ENCODE results near the gene GNAS.
A peak's percentile ranks its signal among the peaks of the same experiment; 100 is the strongest.

The GNAS gene

GRCh38 chr20:58882704-58883089 lies 30.2 kb downstream of the GNAS start:
- DNase-seq, result no peak

GRCh38 chr20:58883241-58883691 lies 30.8 kb downstream of the GNAS start:
- DNase-seq, result no peak

- no peak for DNase-seq
Observed at GRCh38 chr20:58884966-58885365, 32.5 kb downstream of the GNAS start.

- DNase-seq, result no peak
Observed at GRCh38 chr20:58886546-58886945, 34.0 kb downstream of the GNAS start.

- DNase-seq, result no peak
Observed at GRCh38 chr20:58888103-58888502, 35.6 kb downstream of the GNAS start.

- peak; percentile 83 for DNase-seq
Observed at GRCh38 chr20:58888521-58889333, 36.2 kb downstream of the GNAS start.

GRCh38 chr20:58889334-58889760 lies 36.8 kb downstream of the GNAS start:
- no peak for DNase-seq

- no peak for DNase-seq
Observed at GRCh38 chr20:58889798-58890517, 37.4 kb downstream of the GNAS start.

GRCh38 chr20:58890518-58891085 lies 38.1 kb downstream of the GNAS start:
- peak; percentile 78 for DNase-seq

GRCh38 chr20:58891086-58891717 lies 38.7 kb downstream of the GNAS start:
- peak; percentile 72 for DNase-seq

GRCh38 chr20:58891718-58892140 lies 39.2 kb downstream of the GNAS start:
- peak; percentile 54 for DNase-seq

GRCh38 chr20:58892141-58892931 lies 39.8 kb downstream of the GNAS start:
- peak; percentile 82 for DNase-seq

GRCh38 chr20:58892932-58893224 lies 40.4 kb downstream of the GNAS start:
- DNase-seq, result no peak

GRCh38 chr20:58893355-58894120 lies 41.0 kb downstream of the GNAS start:
- DNase-seq, result peak; percentile 71

- DNase-seq, result no peak
Observed at GRCh38 chr20:58894652-58895447, 42.3 kb downstream of the GNAS start.

GRCh38 chr20:58895448-58896180 lies 43.1 kb downstream of the GNAS start:
- no peak for DNase-seq

- DNase-seq, result no peak
Observed at GRCh38 chr20:58896820-58897219, 44.3 kb downstream of the GNAS start.

- no peak for DNase-seq
Observed at GRCh38 chr20:58897488-58897887, 45.0 kb downstream of the GNAS start.

GRCh38 chr20:58898629-58899408 lies 46.3 kb downstream of the GNAS start:
- no peak for DNase-seq

Measured in stimulated activated CD8-positive, alpha-beta memory T cell treated with anti-CD3 and anti-CD28 coated beads, Interleukin-4, amount 100 ng/mL, for 48 hours (primary cell).